ENCODE results near the gene CCNQ.

The CCNQ gene

GRCh38 chrX:153576239-153576870, 22.6 kb downstream of the CCNQ start:
- DNase-seq, result no peak

GRCh38 chrX:153573984-153574383, 25.0 kb downstream of the CCNQ start:
- DNase-seq, result no peak

- DNase-seq, result no peak
These were observed 26.3 kb downstream of the CCNQ start for GRCh38 chrX:153572601-153573000.

GRCh38 chrX:153571534-153571908, 27.4 kb downstream of the CCNQ start:
- DNase-seq, result no peak

GRCh38 chrX:153569475-153569874, 29.5 kb downstream of the CCNQ start:
- DNase-seq, result no peak

GRCh38 chrX:153568451-153569011, 30.4 kb downstream of the CCNQ start:
- DNase-seq, result no peak

- no peak for DNase-seq
These were observed 32.9 kb downstream of the CCNQ start for GRCh38 chrX:153565996-153566580.

GRCh38 chrX:153564047-153564606, 34.8 kb downstream of the CCNQ start:
- no peak for DNase-seq

GRCh38 chrX:153562546-153562945, 36.4 kb downstream of the CCNQ start:
- no peak for DNase-seq

- no peak for DNase-seq
These were observed 37.6 kb downstream of the CCNQ start for GRCh38 chrX:153561337-153561736.

GRCh38 chrX:153560466-153560865, 38.5 kb downstream of the CCNQ start:
- DNase-seq, result no peak

- no peak for DNase-seq
These were observed 38.9 kb downstream of the CCNQ start for GRCh38 chrX:153560000-153560399.

GRCh38 chrX:153557618-153558355, 41.2 kb downstream of the CCNQ start:
- no peak for DNase-seq

GRCh38 chrX:153556767-153557166, 42.2 kb downstream of the CCNQ start:
- DNase-seq, result no peak

GRCh38 chrX:153554519-153555167, 44.3 kb downstream of the CCNQ start:
- peak; percentile 42 for DNase-seq

GRCh38 chrX:153551135-153551534, 47.8 kb downstream of the CCNQ start:
- DNase-seq, result no peak

- DNase-seq, result no peak
These were observed 49.1 kb downstream of the CCNQ start for GRCh38 chrX:153549807-153550206.

GRCh38 chrX:153549231-153549630, 49.7 kb downstream of the CCNQ start:
- DNase-seq, result no peak

- no peak for DNase-seq
These were observed 51.7 kb downstream of the CCNQ start for GRCh38 chrX:153547195-153547594.

GRCh38 chrX:153546386-153546785, 52.6 kb downstream of the CCNQ start:
- DNase-seq, result no peak

- no peak for DNase-seq
These were observed 54.2 kb downstream of the CCNQ start for GRCh38 chrX:153544727-153545126.

- no peak for DNase-seq
These were observed 59.0 kb downstream of the CCNQ start for GRCh38 chrX:153539979-153540358.

Data from right kidney (tissue), 1 donor.